Right ventricle myocardium superior (tissue), 1 donor: ENCODE measurements around the gene RRP12. TPM values are rescaled to one million over a fixed set of nuclear protein-coding genes. Genes with fewer than 3 reads are reported as not detected.
"Not testable (repeated sequence)": the region's sequence is repeated elsewhere in the genome, so short reads cannot be mapped to it uniquely, and the experiment has no call there.

Source experiments
- ATAC-seq: fragments of 200-7000 bp; cut with Tn5 transposase; one replicate; pipeline ENCODE4 v1.9.1; 2020; ENCODE audit warnings: mild to moderate bottlenecking; ENCODE audit not compliant: poor library complexity
- DNase-seq: peaks from one replicate; pipeline ENCODE4 v3.0.0-alpha.2; 2020
- intact Hi-C: fragments of 100-400 bp; cut with DNase I; formaldehyde crosslinking; loops from one replicate; pipeline ENCODE4 v1.11.2; 2022
- total RNA-seq: library from RNA; stranded (reverse); fragmentation: NEBNext Ultra II Directional; extraction: Animal tissue kit (Norgen Biotek cat#: 25700); gene quantifications from one replicate; pipeline ENCODE4 v1.2.1, GENCODE V29; 2021
- donor health status: DM: no; HTN: yes; CAD: no; lungs with severe emphysema.

The RRP12 gene
- total RNA-seq, 1 donor from 2014 or later: 10.9 TPM

GRCh38 chr10:97408496-97408992 is 7.4 kb upstream of the RRP12 start:
- peak; percentile 15 for ATAC-seq
- intact Hi-C loops: loop anchor here (5.0 kb wide), 1 partner anchor 209 kb away; no protein-coding TSS in a partner anchor

GRCh38 chr10:97407952-97408248 is 6.8 kb upstream of the RRP12 start:
- DNase-seq (no peak), ATAC-seq (no peak)
- intact Hi-C loops: loop anchor here (5.0 kb wide), 1 partner anchor 209 kb away; no protein-coding TSS in a partner anchor

More at GRCh38 chr10:97408496-97408992, 7.4 kb upstream of the RRP12 start:
- DNase-seq: no peak

DNA sequence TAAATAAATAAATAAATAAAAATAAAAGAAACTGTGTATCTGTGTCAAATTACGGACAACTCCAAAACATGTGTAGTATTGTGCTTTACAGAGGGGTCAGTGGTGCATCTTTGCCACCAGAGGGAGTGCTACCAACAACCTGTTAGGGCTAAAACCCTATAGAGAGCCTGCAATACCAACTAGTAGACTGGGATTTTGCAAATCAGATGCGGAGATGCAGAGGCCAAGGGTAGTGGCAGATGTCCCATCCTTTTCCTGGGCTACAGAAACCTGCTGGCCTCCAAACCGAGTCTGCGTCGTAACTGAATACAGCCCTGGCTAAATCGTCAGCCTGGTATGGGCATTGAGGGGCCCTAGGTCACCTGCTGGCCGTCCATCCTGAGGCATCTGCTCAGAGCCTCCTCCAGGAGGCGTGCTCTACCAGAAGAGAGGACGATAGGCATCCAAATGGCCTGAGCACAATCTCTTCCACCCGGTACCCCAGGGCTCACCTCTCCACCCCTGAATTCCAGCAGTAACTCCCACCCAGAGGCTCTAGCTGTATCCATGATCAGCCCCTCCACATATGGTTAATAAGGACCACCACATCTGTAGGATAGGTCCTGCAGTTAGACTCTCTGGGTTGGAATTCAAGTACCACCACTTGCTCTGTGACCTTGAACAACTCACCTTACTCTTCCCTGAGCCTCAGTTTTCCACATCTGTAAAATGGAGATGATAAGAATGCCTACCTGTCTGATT is 6.2 kb upstream of the RRP12 start:
- ATAC-seq (peak; percentile 90), DNase-seq (peak; percentile 48)
- intact Hi-C loops: loop anchor here (5.0 kb wide), 1 partner anchor 210 kb away; no protein-coding TSS in a partner anchor

DNA sequence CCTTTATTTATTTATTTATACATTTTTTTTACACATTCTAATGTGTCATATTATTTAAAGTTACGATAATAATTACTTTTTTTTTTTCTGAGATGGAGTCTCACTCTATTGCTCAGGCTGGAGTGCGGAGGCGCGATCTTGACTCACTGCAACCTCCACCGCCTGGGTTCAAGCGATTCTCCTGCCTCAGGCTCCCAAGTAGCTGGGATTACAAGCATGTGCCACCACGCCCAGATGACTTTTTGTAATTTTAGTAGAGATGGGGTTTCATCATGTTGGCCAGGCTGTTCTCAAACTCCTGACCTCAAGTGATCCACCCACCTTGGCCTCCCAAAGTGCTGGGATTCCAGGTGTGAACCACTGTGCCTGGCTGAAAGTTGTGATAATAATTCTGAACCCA is 5.3 kb upstream of the RRP12 start:
- not testable (repeated sequence) for ATAC-seq, DNase-seq
- intact Hi-C loops: loop anchor here (5.0 kb wide), 1 partner anchor 211 kb away; no protein-coding TSS in a partner anchor

- intact Hi-C loops: loop anchor here (5.0 kb wide), 1 partner anchor 211 kb away; no protein-coding TSS in a partner anchor
- ATAC-seq: no peak
- peak; percentile 50 for DNase-seq
These were observed 4.9 kb upstream of the RRP12 start for GRCh38 chr10:97406064-97406463.

DNA sequence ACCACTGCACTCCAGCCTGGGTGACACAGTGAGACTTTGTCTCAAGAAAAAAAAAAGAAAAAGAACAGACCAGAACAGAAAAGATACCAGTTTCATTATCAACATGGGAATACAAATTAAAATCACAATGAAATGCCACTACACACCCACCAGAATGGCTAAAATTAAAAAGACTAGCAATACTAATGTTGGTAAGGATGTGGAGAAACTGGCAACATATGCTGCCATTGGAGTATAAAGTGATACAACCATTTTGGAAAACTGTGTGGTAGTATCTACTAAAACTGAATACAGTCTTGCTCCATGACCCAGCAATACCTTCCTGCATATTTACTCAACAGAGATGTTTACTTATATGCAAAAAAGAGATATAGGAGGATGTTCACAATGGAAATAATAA is 2.9 kb upstream of the RRP12 start:
- no peak for ATAC-seq
- DNase-seq: no peak
- intact Hi-C loops: no loop called here

DNA sequence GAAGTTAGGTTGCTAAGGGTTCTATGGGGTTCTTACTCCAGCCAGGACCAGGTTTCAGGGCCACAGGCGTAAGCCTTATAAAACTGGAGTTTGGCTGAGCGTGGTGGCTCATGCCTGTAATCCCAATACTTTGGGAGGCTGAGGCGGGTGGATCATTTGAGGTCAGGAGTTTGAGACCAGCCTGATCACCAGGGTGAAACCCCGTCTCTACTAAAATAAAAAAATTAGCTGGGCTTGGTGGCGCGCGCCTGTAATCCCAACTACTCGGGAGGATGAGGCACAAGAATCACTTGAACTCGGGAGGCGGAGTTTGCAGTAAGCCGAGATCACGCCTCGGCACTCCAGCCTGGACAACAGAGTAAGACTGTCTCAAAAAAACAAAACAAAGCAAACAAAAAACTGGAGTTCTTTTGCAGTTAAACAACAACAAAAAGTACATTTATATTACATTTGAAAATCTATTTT is 347 bp upstream of the RRP12 start:
- no peak for DNase-seq
- no peak for ATAC-seq
- intact Hi-C loops: no loop called here

- ATAC-seq (peak; percentile 54), DNase-seq (no peak)
- intact Hi-C loops: no loop called here
These were observed 1.1 kb downstream of the RRP12 start for GRCh38 chr10:97399843-97400545.

- DNase-seq (no peak), ATAC-seq (no peak)
- intact Hi-C loops: no loop called here
These were observed 5.1 kb downstream of the RRP12 start for GRCh38 chr10:97396056-97396455.

DNA sequence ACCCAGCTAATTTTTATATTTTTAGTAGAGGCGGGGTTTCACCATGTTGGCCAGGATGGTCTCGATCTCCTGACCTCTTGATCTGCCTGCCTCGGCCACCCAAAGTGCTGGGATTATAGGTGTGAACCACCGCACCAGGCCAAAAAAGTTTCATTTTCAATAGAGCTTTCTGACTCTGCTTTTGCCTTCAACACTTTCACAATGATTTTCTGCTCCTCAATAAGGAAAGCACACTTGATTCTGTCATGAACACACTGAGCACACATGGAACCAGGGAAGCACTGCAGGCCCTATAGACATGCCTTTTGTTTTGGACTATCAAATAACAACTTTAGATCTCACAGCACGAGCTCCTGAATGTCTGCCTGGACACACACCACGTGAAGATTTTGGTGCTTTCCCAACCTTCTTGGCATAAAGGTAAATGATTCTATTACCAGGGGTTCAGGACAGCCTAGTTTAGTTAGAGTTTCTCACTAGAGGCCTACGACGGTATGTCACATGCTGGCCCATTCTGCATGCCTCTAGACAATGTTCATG is 8.0 kb downstream of the RRP12 start:
- ATAC-seq: no peak

DNA sequence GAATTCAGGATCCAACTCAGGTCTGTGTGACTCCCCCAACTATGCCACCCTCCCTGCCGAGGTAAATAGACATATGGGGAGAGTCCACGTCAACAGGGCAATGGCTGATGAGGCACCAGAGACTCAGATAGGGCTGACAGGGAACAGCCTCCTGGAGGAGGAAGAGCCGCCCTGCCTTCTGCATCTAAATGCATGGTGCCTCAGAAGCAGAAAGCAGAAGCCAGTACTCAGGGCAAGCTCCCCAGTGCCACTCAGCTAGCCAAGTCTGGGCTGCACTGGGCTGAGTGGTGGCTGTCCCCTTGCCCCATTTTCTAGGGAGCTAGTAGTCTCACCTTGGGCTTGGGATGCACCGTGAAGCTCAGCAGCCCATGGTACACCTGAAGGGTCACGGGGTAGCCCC is 11.0 kb downstream of the RRP12 start:
- intact Hi-C loops: no loop called here
- no peak for ATAC-seq
- no peak for DNase-seq

More for the DNA sequence above, 8.0 kb downstream of the RRP12 start:
- no peak for DNase-seq
- intact Hi-C loops: no loop called here

GRCh38 chr10:97388152-97388551 is 13.0 kb downstream of the RRP12 start:
- intact Hi-C loops: no loop called here
- peak; percentile 35 for ATAC-seq
- peak; percentile 63 for DNase-seq

- DNase-seq: no peak
- intact Hi-C loops: no loop called here
- peak; percentile 14 for ATAC-seq
These were observed 15.6 kb downstream of the RRP12 start for GRCh38 chr10:97385565-97385964.

- intact Hi-C loops: no loop called here
- ATAC-seq (no peak), DNase-seq (no peak)
These were observed 16.5 kb downstream of the RRP12 start for GRCh38 chr10:97384641-97385040.

GRCh38 chr10:97384156-97384555 is 17.0 kb downstream of the RRP12 start:
- intact Hi-C loops: no loop called here
- no peak for ATAC-seq
- DNase-seq: no peak

DNA sequence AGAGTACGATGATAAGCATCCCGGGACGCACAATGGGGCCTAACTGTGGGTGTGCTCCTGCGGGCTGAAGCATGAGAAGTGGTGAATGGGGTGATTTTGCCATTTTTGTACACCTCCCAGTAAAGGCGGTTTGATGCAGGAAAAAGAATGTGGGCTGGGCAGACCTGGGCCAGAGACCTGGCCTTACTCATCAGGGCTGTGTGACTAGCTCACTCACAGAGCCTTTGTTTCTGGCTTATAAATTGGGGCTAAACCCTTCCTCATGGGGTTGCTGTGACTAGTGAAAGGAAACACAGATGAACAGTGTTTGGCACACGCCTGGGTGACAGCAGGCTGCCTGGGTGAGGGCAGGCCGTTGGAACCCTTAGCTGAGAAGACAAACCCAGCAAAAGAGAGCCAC is 18.0 kb downstream of the RRP12 start:
- intact Hi-C loops: no loop called here
- ATAC-seq (no peak), DNase-seq (no peak)

- no peak for DNase-seq
- no peak for ATAC-seq
- intact Hi-C loops: no loop called here
These were observed 19.5 kb downstream of the RRP12 start for GRCh38 chr10:97381626-97382025.

DNA sequence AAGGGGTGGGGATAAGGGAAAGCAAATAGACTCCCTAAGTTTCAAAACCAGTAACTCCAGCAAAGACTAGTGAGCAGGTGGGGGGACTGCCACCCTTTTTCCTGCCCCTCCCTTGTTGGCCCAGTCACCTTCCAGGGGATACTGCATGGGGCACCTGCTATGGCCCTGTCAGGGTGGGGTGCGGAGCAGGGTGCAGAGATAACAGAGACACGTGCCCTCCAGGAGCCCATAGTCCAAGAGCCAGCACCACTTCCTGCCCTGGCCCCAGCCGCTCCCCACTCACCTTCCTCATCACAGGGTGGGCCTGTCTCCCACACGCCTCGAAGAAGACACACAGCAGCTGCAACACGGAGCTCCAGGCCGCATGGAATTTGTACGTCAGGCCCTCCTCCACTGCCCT is 20.6 kb downstream of the RRP12 start:
- DNase-seq: no peak
- intact Hi-C loops: no loop called here
- ATAC-seq: no peak
